Measurements from ENCODE around the gene IMMP2L. TPM values are rescaled to one million over a fixed set of nuclear protein-coding genes. Genes with fewer than 3 reads are reported as not detected.

The IMMP2L gene
- total RNA-seq, 1 donor from 2014 or later = 21.5 TPM

DNA sequence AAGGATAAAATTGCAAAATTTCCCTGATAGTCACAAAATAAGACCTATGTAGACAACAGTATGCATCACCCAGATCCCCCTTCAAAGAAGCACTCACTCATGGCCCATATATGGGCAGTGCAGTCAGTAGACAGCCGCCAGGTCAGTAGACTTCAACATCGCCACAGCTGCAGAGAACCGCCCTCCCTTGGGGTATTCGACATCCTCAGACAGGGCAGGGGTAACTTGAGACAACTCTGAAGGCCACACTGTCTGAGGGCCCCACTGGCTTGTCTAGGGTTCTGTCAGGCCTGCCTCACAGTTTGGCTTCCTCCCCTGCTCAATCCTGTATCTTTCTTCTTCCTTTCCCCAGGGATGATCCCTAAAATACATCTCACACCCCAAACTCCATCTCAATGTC, 172.3 kb downstream of the IMMP2L start:
- H3K36me3 Mint-ChIP-seq = peaks cover 1% of the 10 kb centered on the region
- no peak overlapping the region for H3K27ac Mint-ChIP-seq
- TF ChIP-seq EZH2phosphoT487 (IDR thresholded peaks at IDR 0.05) = no peak
- TF ChIP-seq, protein P1, sequence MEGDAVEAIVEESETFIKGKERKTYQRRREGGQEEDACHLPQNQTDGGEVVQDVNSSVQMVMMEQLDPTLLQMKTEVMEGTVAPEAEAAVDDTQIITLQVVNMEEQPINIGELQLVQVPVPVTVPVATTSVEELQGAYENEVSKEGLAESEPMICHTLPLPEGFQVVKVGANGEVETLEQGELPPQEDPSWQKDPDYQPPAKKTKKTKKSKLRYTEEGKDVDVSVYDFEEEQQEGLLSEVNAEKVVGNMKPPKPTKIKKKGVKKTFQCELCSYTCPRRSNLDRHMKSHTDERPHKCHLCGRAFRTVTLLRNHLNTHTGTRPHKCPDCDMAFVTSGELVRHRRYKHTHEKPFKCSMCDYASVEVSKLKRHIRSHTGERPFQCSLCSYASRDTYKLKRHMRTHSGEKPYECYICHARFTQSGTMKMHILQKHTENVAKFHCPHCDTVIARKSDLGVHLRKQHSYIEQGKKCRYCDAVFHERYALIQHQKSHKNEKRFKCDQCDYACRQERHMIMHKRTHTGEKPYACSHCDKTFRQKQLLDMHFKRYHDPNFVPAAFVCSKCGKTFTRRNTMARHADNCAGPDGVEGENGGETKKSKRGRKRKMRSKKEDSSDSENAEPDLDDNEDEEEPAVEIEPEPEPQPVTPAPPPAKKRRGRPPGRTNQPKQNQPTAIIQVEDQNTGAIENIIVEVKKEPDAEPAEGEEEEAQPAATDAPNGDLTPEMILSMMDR (IDR thresholded peaks at IDR 0.05) = no peak
- TF ChIP-seq EZH2 (IDR thresholded peaks at IDR 0.05) = no peak

DNA sequence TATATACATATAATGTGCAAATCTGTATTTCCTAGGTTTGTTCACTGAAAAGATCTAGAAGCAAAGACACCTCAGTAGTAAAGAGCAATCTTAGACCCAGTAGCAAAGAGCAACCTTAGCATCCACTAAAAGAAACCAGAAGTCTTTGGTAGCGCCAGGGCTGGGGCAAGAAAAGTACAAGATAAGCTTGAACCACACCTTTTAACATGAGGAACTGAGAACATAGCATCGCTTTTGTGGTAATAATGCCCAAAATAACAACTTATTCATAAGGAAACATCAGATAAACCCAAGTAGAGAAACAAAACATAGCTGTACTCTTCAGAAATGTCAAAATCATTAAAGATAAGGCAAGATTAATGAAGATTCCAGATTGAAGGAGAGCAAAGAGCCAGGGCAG, 173.4 kb downstream of the IMMP2L start:
- no peak overlapping the region for H3K27ac Mint-ChIP-seq
- H3K4me3 Mint-ChIP-seq = no peak overlapping the region
- no peaks in the 10 kb centered on the region for H3K27me3 Mint-ChIP-seq (ENCODE audit: insufficient read depth, low read depth)
- no peaks in the 10 kb centered on the region for H3K79me2 ChIP-seq (ENCODE audit: low read depth)
- H3K27me3 ChIP-seq = no peaks in the 10 kb centered on the region
- no peak overlapping the region for H3K27ac ChIP-seq
- H3K9me3 Mint-ChIP-seq = no peaks in the 10 kb centered on the region
- peaks cover 15% of the 10 kb centered on the region for H3K4me1 Mint-ChIP-seq
- H3K36me3 Mint-ChIP-seq = peaks cover 1% of the 10 kb centered on the region
- no peak overlapping the region for H3K4me2 ChIP-seq
- peaks cover 15% of the 10 kb centered on the region for H3K4me1 ChIP-seq
- no peaks in the 10 kb centered on the region for H3K36me3 ChIP-seq
- H3K9ac ChIP-seq = no peak overlapping the region
- no peak overlapping the region for H3K4me3 ChIP-seq
- no peaks in the 10 kb centered on the region for H4K20me1 ChIP-seq (ENCODE audit: low read depth)
- no peak overlapping the region for H2AFZ ChIP-seq (replicated peaks)
- no peak for TF ChIP-seq EZH2 (IDR thresholded peaks at IDR 0.05)
- no peak for TF ChIP-seq EZH2phosphoT487 (IDR thresholded peaks at IDR 0.05)
- TF ChIP-seq, protein P1 (IDR thresholded peaks at IDR 0.05) = no peak
- H3K9me3 ChIP-seq (ENCODE audit: low read depth) = no peaks in the 10 kb centered on the region
- no peak for DNase-seq (ENCODE audit: low spot score)
- peaks cover 8% of the 10 kb centered on the region for H3F3A ChIP-seq (ENCODE audit: low read depth)

More for the DNA sequence above, 172.3 kb downstream of the IMMP2L start:
- no peak overlapping the region for H3K4me3 Mint-ChIP-seq
- Histone ChIP-seq H3K27me3 (no peaks in the 10 kb centered on the region), H3K4me2 (no peak overlapping the region), H3K9me3 (ENCODE audit: low read depth) (no peaks in the 10 kb centered on the region), H3K27ac (no peak overlapping the region), H3K79me2 (ENCODE audit: low read depth) (no peaks in the 10 kb centered on the region), H4K20me1 (ENCODE audit: low read depth) (no peaks in the 10 kb centered on the region), H3K4me3 (no peak overlapping the region), H2AFZ (replicated peaks) (no peak overlapping the region), H3K9ac (no peak overlapping the region), H3K4me1 (peaks cover 18% of the 10 kb centered on the region), H3F3A (ENCODE audit: low read depth) (peaks cover 8% of the 10 kb centered on the region), H3K36me3 (no peaks in the 10 kb centered on the region)
- no peaks in the 10 kb centered on the region for H3K27me3 Mint-ChIP-seq (ENCODE audit: insufficient read depth, low read depth)
- no peaks in the 10 kb centered on the region for H3K9me3 Mint-ChIP-seq
- no peak for DNase-seq (ENCODE audit: low spot score)
- peaks cover 17% of the 10 kb centered on the region for H3K4me1 Mint-ChIP-seq

DNA sequence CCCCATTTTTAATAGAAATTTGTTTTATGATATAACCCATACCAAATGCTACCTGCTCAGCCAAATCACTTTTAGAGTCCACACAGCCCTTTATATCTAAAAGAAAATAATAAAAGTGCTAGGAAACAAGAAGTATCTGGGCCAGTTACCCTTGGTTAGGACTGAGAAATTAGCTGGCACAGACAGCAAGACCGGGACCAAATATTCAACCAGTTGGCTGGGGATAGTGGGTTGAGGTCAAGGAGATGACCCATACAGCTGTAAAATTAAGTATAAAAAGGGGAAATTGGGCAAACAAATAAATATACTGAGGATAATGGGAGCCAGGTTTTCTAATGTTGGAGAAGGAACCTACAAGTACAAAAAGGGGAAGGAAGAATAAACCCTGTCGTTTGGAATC, 174.3 kb downstream of the IMMP2L start:
- DNase-seq (ENCODE audit: low spot score) = no peak
- TF ChIP-seq EZH2phosphoT487 (IDR thresholded peaks at IDR 0.05) (no peak), EZH2 (IDR thresholded peaks at IDR 0.05) (no peak)
- TF ChIP-seq, protein P1 (IDR thresholded peaks at IDR 0.05) = no peak

More for the DNA sequence above, 174.3 kb downstream of the IMMP2L start:
- no peaks in the 10 kb centered on the region for H4K20me1 ChIP-seq (ENCODE audit: low read depth)
- H3K27ac Mint-ChIP-seq = no peak overlapping the region
- no peaks in the 10 kb centered on the region for H3K9me3 Mint-ChIP-seq
- H3K4me3 ChIP-seq = no peak overlapping the region
- H3K36me3 ChIP-seq = no peaks in the 10 kb centered on the region
- no peak overlapping the region for H3K9ac ChIP-seq
- peaks cover 6% of the 10 kb centered on the region for H3K4me1 ChIP-seq
- no peak overlapping the region for H3K27ac ChIP-seq
- no peak overlapping the region for H3K4me3 Mint-ChIP-seq
- H3K4me1 Mint-ChIP-seq = peaks cover 7% of the 10 kb centered on the region
- peaks cover 1% of the 10 kb centered on the region for H3K36me3 Mint-ChIP-seq
- no peak overlapping the region for H2AFZ ChIP-seq (replicated peaks)
- peaks cover under 1% of the 10 kb centered on the region for H3F3A ChIP-seq (ENCODE audit: low read depth)
- no peaks in the 10 kb centered on the region for H3K9me3 ChIP-seq (ENCODE audit: low read depth)
- H3K27me3 ChIP-seq = no peaks in the 10 kb centered on the region
- no peaks in the 10 kb centered on the region for H3K27me3 Mint-ChIP-seq (ENCODE audit: insufficient read depth, low read depth)
- no peaks in the 10 kb centered on the region for H3K79me2 ChIP-seq (ENCODE audit: low read depth)
- H3K4me2 ChIP-seq = no peak overlapping the region
